Stomach (tissue), 4 donors: Measurements from ENCODE around the gene ADAM12.

Experiments
- EP300 ChIP-seq: sonication (generic); formaldehyde crosslinking; IDR thresholded peaks from one replicate; pipeline ENCODE4 v1.6.1; 2017; ENCODE audit warnings: antibody characterized with exemption
- POLR2A ChIP-seq, 4 donors: fragments of 450-650 bp; IDR thresholded peaks; one replicate each; pipeline ENCODE4 v1.6.1; 2016; ENCODE audit warnings: antibody characterized with exemption in 4 of 4, control low read depth in 2 of 4, mild to moderate bottlenecking in 1 of 4, moderate library complexity in 1 of 4
- POLR2AphosphoS5 ChIP-seq, 3 donors: sonication (generic); formaldehyde crosslinking; IDR thresholded peaks; one replicate each; pipeline ENCODE4 v1.6.1; 2016; ENCODE audit warnings: antibody characterized with exemption in 3 of 3
- TF ChIP-seq, protein P1 (sequence below), 7 experiments: fragments of 450-650 bp in 4 of 7; fragments of 200-600 bp in 3 of 7; sonication (generic) in 3 of 7; IDR thresholded peaks; one replicate each; pipeline ENCODE4 v1.5.1; 2016 to 2019; ENCODE audit warnings: antibody characterized with exemption in 7 of 7, control low read depth in 2 of 7, mild to moderate bottlenecking in 1 of 7

DNA sequence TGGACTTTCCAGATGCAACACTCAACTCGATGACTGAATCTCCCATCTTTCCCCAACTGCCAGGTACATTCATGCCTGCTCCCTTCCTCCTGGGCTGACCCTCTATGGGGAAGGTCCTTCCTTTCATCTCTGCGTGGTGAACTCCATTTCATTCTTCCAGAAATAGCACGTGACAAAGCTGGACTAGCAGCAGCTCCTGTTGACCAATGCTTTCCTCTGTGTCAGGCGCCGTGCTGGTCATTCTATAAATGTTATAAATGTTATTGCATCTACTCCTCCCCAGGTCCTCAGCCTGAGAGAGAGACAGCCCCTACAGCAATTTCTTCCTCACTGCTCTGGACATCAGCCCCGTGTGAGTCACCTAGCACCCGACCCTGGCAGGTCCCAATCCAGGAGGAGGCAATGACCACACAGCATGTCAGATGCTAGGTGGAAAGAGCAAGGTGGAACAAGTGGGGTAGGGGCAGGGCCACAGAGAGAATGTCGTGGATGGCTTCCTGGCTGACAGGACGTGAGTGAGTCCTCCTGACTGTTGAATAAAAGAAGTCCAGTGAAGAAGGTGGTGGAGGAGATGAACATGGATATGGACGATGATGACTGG lies 178.1 kb downstream of the ADAM12 start:
- TF ChIP-seq, protein P1, sequence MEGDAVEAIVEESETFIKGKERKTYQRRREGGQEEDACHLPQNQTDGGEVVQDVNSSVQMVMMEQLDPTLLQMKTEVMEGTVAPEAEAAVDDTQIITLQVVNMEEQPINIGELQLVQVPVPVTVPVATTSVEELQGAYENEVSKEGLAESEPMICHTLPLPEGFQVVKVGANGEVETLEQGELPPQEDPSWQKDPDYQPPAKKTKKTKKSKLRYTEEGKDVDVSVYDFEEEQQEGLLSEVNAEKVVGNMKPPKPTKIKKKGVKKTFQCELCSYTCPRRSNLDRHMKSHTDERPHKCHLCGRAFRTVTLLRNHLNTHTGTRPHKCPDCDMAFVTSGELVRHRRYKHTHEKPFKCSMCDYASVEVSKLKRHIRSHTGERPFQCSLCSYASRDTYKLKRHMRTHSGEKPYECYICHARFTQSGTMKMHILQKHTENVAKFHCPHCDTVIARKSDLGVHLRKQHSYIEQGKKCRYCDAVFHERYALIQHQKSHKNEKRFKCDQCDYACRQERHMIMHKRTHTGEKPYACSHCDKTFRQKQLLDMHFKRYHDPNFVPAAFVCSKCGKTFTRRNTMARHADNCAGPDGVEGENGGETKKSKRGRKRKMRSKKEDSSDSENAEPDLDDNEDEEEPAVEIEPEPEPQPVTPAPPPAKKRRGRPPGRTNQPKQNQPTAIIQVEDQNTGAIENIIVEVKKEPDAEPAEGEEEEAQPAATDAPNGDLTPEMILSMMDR (IDR thresholded peaks at IDR 0.05), result no peak
- TF ChIP-seq EP300, result no peak
- no peak for TF ChIP-seq POLR2AphosphoS5 (IDR thresholded peaks at IDR 0.05)
- no peak for TF ChIP-seq POLR2A (IDR thresholded peaks at IDR 0.05)
